Central memory CD4-positive, alpha-beta T cell (primary cell): Measurements from ENCODE around the gene MGME1.

Experiments
- DNase-seq: peaks from one replicate; pipeline ENCODE4 v3.0.0; 2022

The MGME1 gene

GRCh38 chr20:17940224-17940971, 28.4 kb upstream of the MGME1 start:
- no peak for DNase-seq

GRCh38 chr20:17941087-17941825, 27.6 kb upstream of the MGME1 start:
- DNase-seq, result no peak

GRCh38 chr20:17941826-17942196, 27.0 kb upstream of the MGME1 start:
- no peak for DNase-seq

- no peak for DNase-seq
Observed at GRCh38 chr20:17943343-17943742, 25.5 kb upstream of the MGME1 start.

- DNase-seq, result no peak
Observed at GRCh38 chr20:17944854-17945474, 23.9 kb upstream of the MGME1 start.

- DNase-seq, result no peak
Observed at GRCh38 chr20:17946040-17946439, 22.8 kb upstream of the MGME1 start.

- no peak for DNase-seq
Observed at GRCh38 chr20:17946572-17947473, 22.0 kb upstream of the MGME1 start.

GRCh38 chr20:17947474-17947815, 21.4 kb upstream of the MGME1 start:
- no peak for DNase-seq

GRCh38 chr20:17948442-17948841, 20.4 kb upstream of the MGME1 start:
- DNase-seq, result no peak

GRCh38 chr20:17949899-17950298, 18.9 kb upstream of the MGME1 start:
- no peak for DNase-seq

GRCh38 chr20:17950670-17951069, 18.1 kb upstream of the MGME1 start:
- no peak for DNase-seq

- DNase-seq, result no peak
Observed at GRCh38 chr20:17951323-17951722, 17.5 kb upstream of the MGME1 start.

- no peak for DNase-seq
Observed at GRCh38 chr20:17952692-17953684, 15.8 kb upstream of the MGME1 start.

- DNase-seq, result no peak
Observed at GRCh38 chr20:17953935-17954334, 14.9 kb upstream of the MGME1 start.

GRCh38 chr20:17955302-17955701, 13.5 kb upstream of the MGME1 start:
- DNase-seq, result no peak

GRCh38 chr20:17956099-17956685, 12.6 kb upstream of the MGME1 start:
- DNase-seq, result no peak

GRCh38 chr20:17957505-17958363, 11.1 kb upstream of the MGME1 start:
- DNase-seq, result no peak

GRCh38 chr20:17958373-17959256, 10.2 kb upstream of the MGME1 start:
- no peak for DNase-seq

GRCh38 chr20:17959257-17959627, 9.6 kb upstream of the MGME1 start:
- no peak for DNase-seq
